Pancreas (tissue), 10 donors: ENCODE measurements around the gene DUSP11. TPM values are rescaled to one million over a fixed set of nuclear protein-coding genes. Genes with fewer than 3 reads are reported as not detected.

ENCODE experiments used
- ATAC-seq, 4 donors: fragments of 200-7000 bp; cut with Tn5 transposase; one replicate each; pipeline versions ENCODE4 v1.8.0 to v1.9.1; 2020; ENCODE audit warnings: mild to moderate bottlenecking in 4 of 4, moderate library complexity in 4 of 4
- DNase-seq, 6 donors: peaks; one replicate each; pipeline ENCODE4 v3.0.0-alpha.2; 2020
- FAIRE-seq: peaks from 2 replicates; lab custom pipeline; 2012; peaks lifted over from hg19 to GRCh38; lab: Jason Lieb, UNC
- H3K27ac ChIP-seq, 4 donors: fragments of 200-600 bp; sonication (generic); 1 replicate in 3 of 4; 2 replicates in 1 of 4; pipeline versions ENCODE4 v1.5.0 to v1.8.0; 2020
- H3K27me3 ChIP-seq, 4 donors: fragments of 200-600 bp; one replicate each; pipeline ENCODE4 v1.8.0; 2021
- H3K36me3 ChIP-seq, 3 donors: fragments of 200-600 bp; sonication (generic) in 1 of 3; one replicate each; pipeline versions ENCODE4 v1.5.0 to v1.8.0; 2020 to 2021
- H3K4me1 ChIP-seq, 3 donors: fragments of 200-600 bp; one replicate each; pipeline ENCODE4 v1.8.0; 2021
- H3K4me3 ChIP-seq, 4 donors: fragments of 200-600 bp; sonication (generic) in 2 of 4; one replicate each; pipeline versions ENCODE4 v1.5.0 to v1.8.0; 2020 to 2021
- H3K9me3 ChIP-seq, 4 donors: fragments of 200-600 bp; one replicate each; pipeline ENCODE4 v1.8.0; 2021
- CTCF ChIP-seq, 4 donors: fragments of 200-600 bp; sonication (generic) in 3 of 4; IDR thresholded peaks; one replicate each; pipeline versions ENCODE4 v1.5.0 to v1.8.0; 2021; ENCODE audit warnings: antibody characterized with exemption in 4 of 4
- WGBS, 2 donors: extraction: QIAGEN DNeasy Blood & Tissue Kit; methylation state at CpG; one replicate each; pipeline ENCODE4 v1.1.7; 2013; 5-methylcytosine and 5-hydroxymethylcytosine counted together
- intact Hi-C, 3 donors: fragments of 100-400 bp; cut with DNase I; formaldehyde crosslinking; loops; one replicate each; pipeline versions ENCODE4 v1.11.1 to v1.14.2; 2022
- polyA plus RNA-seq, 2 donors: library from polyadenylated mRNA; stranded (reverse); fragments of 200-250 nt; gene quantifications; one replicate each; pipeline ENCODE4 v1.2.3, GENCODE V29; 2013
- total RNA-seq, 6 donors: library from RNA; stranded (reverse); fragmentation: NEBNext Ultra II Directional in 4 of 6; extraction: Animal tissue kit (Norgen Biotek cat#: 25700) in 4 of 6; gene quantifications; one replicate each; pipeline versions ENCODE4 v1.2.1 to v1.2.4, GENCODE V29; 2021 to 2023
- donor health status: healthy with polysubstance abuse.
- donor health status: DM: no; HTN: no; CAD: no; lungs with moderate emphysema.
- donor health status: DM: no; HTN: no; CAD: no.
- donor health status: control.
- donor health status: control.
- donor health status: Bipolar disorder and iron deficiency.
- donor health status: DM: yes; HTN: yes; CAD: no.
- donor health status: DM: no; HTN: no; CAD: no.
- donor health status: DM: no; HTN: no; CAD: no.
- donor health status: DM: yes; HTN: yes; CAD: no.

The DUSP11 gene
- total and polyA plus RNA-seq, 8 donors = 4.7 to 12.1 (median 7.6) TPM

- peaks cover 0 to 6% (median 0%) of the 10 kb centered on the region in 3 donors for H3K36me3 ChIP-seq
- ATAC-seq (no peak), DNase-seq (no peak), FAIRE-seq (no peak)
- no peak for TF ChIP-seq CTCF (IDR thresholded peaks at IDR 0.05)
- WGBS, 2 donors = 92 to 93% methylated on average over 2 of the region's 2 CpGs
- no peaks in the 10 kb centered on the region for H3K4me1 ChIP-seq
- H3K27me3 ChIP-seq = no peaks in the 10 kb centered on the region
- no peaks in the 10 kb centered on the region for H3K9me3 ChIP-seq
- H3K4me3 ChIP-seq = no peak overlapping the region
- no peak overlapping the region for H3K27ac ChIP-seq
- intact Hi-C loops = no loop called here
Observed at GRCh38 chr2:73749314-73749713, 30.6 kb downstream of the DUSP11 start.

- 92% methylated on average over 3 of the region's 3 CpGs for WGBS, 2 donors
- intact Hi-C loops = no loop called here
- H3K9me3 ChIP-seq = no peaks in the 10 kb centered on the region
- no peak overlapping the region for H3K27ac ChIP-seq
- H3K36me3 ChIP-seq = peaks cover 0 to 6% (median 0%) of the 10 kb centered on the region in 3 donors
- ATAC-seq (no peak), DNase-seq (no peak), FAIRE-seq (no peak)
- H3K4me3 ChIP-seq = no peak overlapping the region
- no peak for TF ChIP-seq CTCF (IDR thresholded peaks at IDR 0.05)
- no peaks in the 10 kb centered on the region for H3K27me3 ChIP-seq
- no peaks in the 10 kb centered on the region for H3K4me1 ChIP-seq
Observed at GRCh38 chr2:73746877-73747208, 33.1 kb downstream of the DUSP11 start.

GRCh38 chr2:73746015-73746876, 33.7 kb downstream of the DUSP11 start:
- H3K9me3 ChIP-seq = no peaks in the 10 kb centered on the region
- H3K4me3 ChIP-seq = no peak overlapping the region
- H3K4me1 ChIP-seq = no peaks in the 10 kb centered on the region
- 93 to 94% methylated on average over 11 of the region's 11 CpGs for WGBS, 2 donors
- no peak overlapping the region for H3K27ac ChIP-seq
- no peak for TF ChIP-seq CTCF (IDR thresholded peaks at IDR 0.05)
- intact Hi-C loops = no loop called here
- H3K27me3 ChIP-seq = no peaks in the 10 kb centered on the region
- DNase-seq (no peak), ATAC-seq (no peak), FAIRE-seq (no peak)
- peaks cover 0 to 6% (median 0%) of the 10 kb centered on the region in 3 donors for H3K36me3 ChIP-seq

- FAIRE-seq (no peak), DNase-seq (no peak), ATAC-seq (no peak)
- H3K36me3 ChIP-seq = no peaks in the 10 kb centered on the region
- no peaks in the 10 kb centered on the region for H3K9me3 ChIP-seq
- 80 to 86% methylated on average over 2 of the region's 2 CpGs for WGBS, 2 donors
- no peak overlapping the region for H3K27ac ChIP-seq
- no peaks in the 10 kb centered on the region for H3K27me3 ChIP-seq
- peaks cover 0 to 7% (median 6%) of the 10 kb centered on the region in 3 donors for H3K4me1 ChIP-seq
- no peak overlapping the region for H3K4me3 ChIP-seq
- intact Hi-C loops = no loop called here
- TF ChIP-seq CTCF (IDR thresholded peaks at IDR 0.05) = no peak
Observed at GRCh38 chr2:73740767-73741166, 39.1 kb downstream of the DUSP11 start.

- Histone ChIP-seq H3K36me3 (no peaks in the 10 kb centered on the region), H3K27ac (no peak overlapping the region), H3K4me1 (peaks cover 0 to 12% (median 9%) of the 10 kb centered on the region in 3 donors), H3K4me3 (no peak overlapping the region), H3K9me3 (no peaks in the 10 kb centered on the region), H3K27me3 (no peaks in the 10 kb centered on the region)
- no peak for FAIRE-seq
- DNase-seq = no peak
- no peak for TF ChIP-seq CTCF (IDR thresholded peaks at IDR 0.05)
- WGBS, 2 donors = 88 to 95% methylated on average over 3 of the region's 3 CpGs
- no peak for ATAC-seq
- intact Hi-C loops = no loop called here
Observed at GRCh38 chr2:73739101-73739500, 40.8 kb downstream of the DUSP11 start.
